ENCODE measurements around the gene TTC9B. TPM values are rescaled to one million over a fixed set of nuclear protein-coding genes. Genes with fewer than 3 reads are reported as not detected.
A peak's percentile ranks its signal among the peaks of the same experiment; 100 is the strongest.

The TTC9B gene
- total and polyA plus RNA-seq, 2 of the 4 experiments (the other 2 are of a cell fraction), result not detected

- no peak overlapping the region for H2BK120ac ChIP-seq (ENCODE audit: low read depth, low read length)
- H2BK15ac ChIP-seq (ENCODE audit: low read depth, low read length), result no peak overlapping the region
- H3K18ac ChIP-seq (ENCODE audit: low read depth, low read length), result no peak overlapping the region
- WGBS, 2 experiments (ENCODE audit: extremely low coverage in 2 of 2, insufficient read length in 1 of 2), result 78% methylated on average over 30 of the region's 41 CpGs; no CpG with 5 or more reads in 1 of the 2 experiments
- no TSS peak for BruUV-seq (replicated peaks)
- DNase-seq (peak; percentile 90), ATAC-seq (ENCODE audit: low read depth) (peak; percentile 69)
- H2AK5ac ChIP-seq (ENCODE audit: low read depth, low read length), result no peak overlapping the region
- no peak overlapping the region for H4K91ac ChIP-seq (ENCODE audit: insufficient read depth, low read depth, low read length)
- H3K23ac ChIP-seq (ENCODE audit: low read depth, low read length), result no peak overlapping the region
- no peak overlapping the region for H3K14ac ChIP-seq (replicated peaks; ENCODE audit: low read depth, low read length)
- peaks cover 16% of the 10 kb centered on the region for H3K9me1 ChIP-seq (ENCODE audit: insufficient read depth, low read length)
- H2BK5ac ChIP-seq (ENCODE audit: low read depth, low read length, poor library complexity, severe bottlenecking), result no peak overlapping the region
- dilution Hi-C loops (cut with HindIII; ENCODE audit: low sequenced_read_pairs, unreplicated experiment) (no loop called here), in situ Hi-C loops (cut with MboI; ENCODE audit: low sequenced_read_pairs) (loop anchor here (5.0 kb wide), 1 partner anchor 80 kb away; no protein-coding TSS in a partner anchor), intact Hi-C loops (cut with micrococcal nuclease) (loop anchor here (1.0 kb wide), 1 partner anchor 82 kb away; no protein-coding TSS in a partner anchor)
- H3K4me2 ChIP-seq (ENCODE audit: low read depth, low read length), result no peak overlapping the region
- H3K4me1 ChIP-seq (ENCODE audit: control insufficient read depth, insufficient read depth, low read length), result peaks cover 5% of the 10 kb centered on the region; the same call in 1 of the 2 replicates
- peaks cover 4% of the 10 kb centered on the region for H3K27me3 ChIP-seq (ENCODE audit: control insufficient read depth, insufficient read depth, low read length)
- H3K9ac ChIP-seq (ENCODE audit: low read depth, low read length), result no peak overlapping the region
- H3K4me3 ChIP-seq (ENCODE audit: insufficient read depth, low read depth, low read length), result no peak overlapping the region
- H3K9me3 ChIP-seq (ENCODE audit: control insufficient read depth, insufficient read depth, low read length), result no peaks in the 10 kb centered on the region
- no peak overlapping the region for H3K56ac ChIP-seq (ENCODE audit: extremely low read depth, insufficient read depth, low read length)
- H3K4ac ChIP-seq (ENCODE audit: low read depth, low read length), result no peak overlapping the region
- no peaks in the 10 kb centered on the region for H4K20me1 ChIP-seq (ENCODE audit: insufficient read depth, low read length)
- H2BK20ac ChIP-seq (ENCODE audit: low read depth, low read length), result no peak overlapping the region
- H4K8ac ChIP-seq (ENCODE audit: low read depth in 2 of 2, low read length in 2 of 2), result no peak overlapping the region
- no peak overlapping the region for H4K5ac ChIP-seq (ENCODE audit: low read depth, low read length)
- TF ChIP-seq, protein P1, sequence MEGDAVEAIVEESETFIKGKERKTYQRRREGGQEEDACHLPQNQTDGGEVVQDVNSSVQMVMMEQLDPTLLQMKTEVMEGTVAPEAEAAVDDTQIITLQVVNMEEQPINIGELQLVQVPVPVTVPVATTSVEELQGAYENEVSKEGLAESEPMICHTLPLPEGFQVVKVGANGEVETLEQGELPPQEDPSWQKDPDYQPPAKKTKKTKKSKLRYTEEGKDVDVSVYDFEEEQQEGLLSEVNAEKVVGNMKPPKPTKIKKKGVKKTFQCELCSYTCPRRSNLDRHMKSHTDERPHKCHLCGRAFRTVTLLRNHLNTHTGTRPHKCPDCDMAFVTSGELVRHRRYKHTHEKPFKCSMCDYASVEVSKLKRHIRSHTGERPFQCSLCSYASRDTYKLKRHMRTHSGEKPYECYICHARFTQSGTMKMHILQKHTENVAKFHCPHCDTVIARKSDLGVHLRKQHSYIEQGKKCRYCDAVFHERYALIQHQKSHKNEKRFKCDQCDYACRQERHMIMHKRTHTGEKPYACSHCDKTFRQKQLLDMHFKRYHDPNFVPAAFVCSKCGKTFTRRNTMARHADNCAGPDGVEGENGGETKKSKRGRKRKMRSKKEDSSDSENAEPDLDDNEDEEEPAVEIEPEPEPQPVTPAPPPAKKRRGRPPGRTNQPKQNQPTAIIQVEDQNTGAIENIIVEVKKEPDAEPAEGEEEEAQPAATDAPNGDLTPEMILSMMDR (conservative IDR thresholded peaks at IDR 0.05; ENCODE audit: low read depth, low read length), result peak; percentile 95
- TF ChIP-seq RFX5 (IDR thresholded peaks at IDR 0.05; ENCODE audit: low read depth, low read length), result peak; percentile 93
- 0 out of 2 replicates have a peak, but pooled peaks have one; percentile 30 for TF ChIP-seq MAZ (IDR thresholded peaks at IDR 0.05; ENCODE audit: borderline replicate concordance, low read depth, low read length)
- TF ChIP-seq BHLHE40 (IDR thresholded peaks at IDR 0.05; ENCODE audit: low read depth, low read length), result no peak
- TF ChIP-seq SMC3 (IDR thresholded peaks at IDR 0.05; ENCODE audit: low read depth, low read length), result peak; percentile 92
- TF ChIP-seq CEBPB (IDR thresholded peaks at IDR 0.05; ENCODE audit: low read depth, low read length), result no peak
- peak; percentile 87 for TF ChIP-seq RAD21 (IDR thresholded peaks at IDR 0.05; ENCODE audit: low read length)
- peak; percentile 99 for TF ChIP-seq FOS (IDR thresholded peaks at IDR 0.05; ENCODE audit: low read depth, low read length)
- H2AK9ac ChIP-seq (replicated peaks; ENCODE audit: low read depth, low read length, poor library complexity), result no peak overlapping the region
- ChIA-PET POLR2A (ENCODE audit: unreplicated experiment) (no interaction called here), CTCF (interaction anchor here (1.3 kb wide), 1 partner anchor 57 kb away, joined by 3 read pairs; no protein-coding TSS in a partner anchor)
- no peak overlapping the region for H3K27ac ChIP-seq (ENCODE audit: insufficient read depth, low read length)
- no peaks in the 10 kb centered on the region for H3K79me1 ChIP-seq (ENCODE audit: low read depth in 1 of 2, low read length in 2 of 2)
- peak overlapping the region; percentile 37 for H2AFZ ChIP-seq (replicated peaks; ENCODE audit: low read length, poor library complexity)
- H3K36me3 ChIP-seq (ENCODE audit: control insufficient read depth, insufficient read depth, low read length), result no peaks in the 10 kb centered on the region
Measured at GRCh38 chr19:40221858-40222619, 3.9 kb upstream of the TTC9B start.
